Measurements from ENCODE around the gene CLCN2.
A peak's percentile ranks its signal among the peaks of the same experiment; 100 is the strongest.

DNA sequence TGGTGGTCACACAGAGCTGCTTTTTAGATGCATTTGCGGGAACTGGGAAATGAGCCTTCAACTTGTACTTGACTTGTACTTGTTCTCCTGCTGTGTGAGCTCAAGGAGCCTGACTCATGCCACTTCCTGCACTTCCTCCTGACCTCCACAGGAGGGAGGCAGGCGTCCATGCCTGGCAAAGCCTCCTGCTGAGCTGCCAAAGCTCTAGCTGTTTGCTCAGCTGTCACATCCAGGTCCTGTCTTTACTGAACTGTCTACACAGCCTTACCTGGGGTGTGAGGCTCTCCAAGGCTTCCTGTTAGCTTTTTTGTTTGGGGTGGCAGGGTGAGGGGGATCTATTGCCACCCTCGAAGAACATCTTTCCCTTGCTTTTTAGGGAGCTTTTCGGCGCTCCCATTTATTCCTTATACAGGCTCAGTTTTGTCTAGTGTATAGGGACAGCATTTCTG lies 10.2 kb upstream of the CLCN2 start:
- TF ChIP-seq, protein P1, sequence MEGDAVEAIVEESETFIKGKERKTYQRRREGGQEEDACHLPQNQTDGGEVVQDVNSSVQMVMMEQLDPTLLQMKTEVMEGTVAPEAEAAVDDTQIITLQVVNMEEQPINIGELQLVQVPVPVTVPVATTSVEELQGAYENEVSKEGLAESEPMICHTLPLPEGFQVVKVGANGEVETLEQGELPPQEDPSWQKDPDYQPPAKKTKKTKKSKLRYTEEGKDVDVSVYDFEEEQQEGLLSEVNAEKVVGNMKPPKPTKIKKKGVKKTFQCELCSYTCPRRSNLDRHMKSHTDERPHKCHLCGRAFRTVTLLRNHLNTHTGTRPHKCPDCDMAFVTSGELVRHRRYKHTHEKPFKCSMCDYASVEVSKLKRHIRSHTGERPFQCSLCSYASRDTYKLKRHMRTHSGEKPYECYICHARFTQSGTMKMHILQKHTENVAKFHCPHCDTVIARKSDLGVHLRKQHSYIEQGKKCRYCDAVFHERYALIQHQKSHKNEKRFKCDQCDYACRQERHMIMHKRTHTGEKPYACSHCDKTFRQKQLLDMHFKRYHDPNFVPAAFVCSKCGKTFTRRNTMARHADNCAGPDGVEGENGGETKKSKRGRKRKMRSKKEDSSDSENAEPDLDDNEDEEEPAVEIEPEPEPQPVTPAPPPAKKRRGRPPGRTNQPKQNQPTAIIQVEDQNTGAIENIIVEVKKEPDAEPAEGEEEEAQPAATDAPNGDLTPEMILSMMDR (IDR thresholded peaks at IDR 0.05 in 8 of 11, conservative IDR thresholded peaks at IDR 0.05 in 3 of 11): peak; percentile 71 to 92 (median 86)
- TF ChIP-seq POLR2A (IDR thresholded peaks at IDR 0.05) (no peak), POLR2AphosphoS5 (IDR thresholded peaks at IDR 0.05) (peak in 2 of 3 donors; percentile 65 to 67)

All from spleen (tissue), 7 donors.